IMR-90 (cell line): Measurements from ENCODE around the gene WASHC4. TPM values are rescaled to one million over a fixed set of nuclear protein-coding genes. Genes with fewer than 3 reads are reported as not detected.
A peak's percentile ranks its signal among the peaks of the same experiment; 100 is the strongest.

Source experiments
- ATAC-seq: fragments of 200-7000 bp; cut with Tn5 transposase; 2 replicates; pipeline ENCODE4 v1.9.1; 2020; ENCODE audit warnings: low read depth, mild to moderate bottlenecking, moderate library complexity
- BruUV-seq: library from RNA; stranded (reverse); fragments of 400-500 nt; replicated peaks from 2 replicates; lab custom pipeline; 2021; lab: Mats Ljungman, UMichigan
- CTCF ChIA-PET: fragments of 300-600 bp; formaldehyde crosslinking; extraction: SDS; loops from one replicate; lab custom pipeline; 2021; ENCODE audit warnings: antibody characterized with exemption; lab: Yijun Ruan, JAX
- POLR2A ChIA-PET: fragments of 300-600 bp; sonication (Branson Sonifier 250); formaldehyde crosslinking; loops from one replicate; lab custom pipeline; 2022; ENCODE audit warnings: antibody characterized with exemption; ENCODE audit not compliant: unreplicated experiment; lab: Charles Lee
- DNase-seq: peaks from one replicate; pipeline ENCODE4 v3.0.0; 2013
- H2AFZ ChIP-seq: replicated peaks from 2 replicates; pipeline ENCODE3; 2013; ENCODE audit warnings: low read length, mild to moderate bottlenecking; ENCODE audit not compliant: poor library complexity
- H2AK5ac ChIP-seq: 2 replicates; pipeline ENCODE4 v1.6.1; 2013; ENCODE audit warnings: low read depth, low read length, inconsistent platforms
- H2AK9ac ChIP-seq: replicated peaks from 2 replicates; pipeline ENCODE3; 2013; ENCODE audit warnings: mild to moderate bottlenecking, low read depth, low read length, moderate library complexity; ENCODE audit not compliant: poor library complexity
- H2BK120ac ChIP-seq: 2 replicates; pipeline ENCODE4 v1.6.1; 2013; ENCODE audit warnings: low read depth, low read length, inconsistent platforms
- H2BK15ac ChIP-seq: 3 replicates; pipeline ENCODE4 v1.6.1; 2013; ENCODE audit warnings: low read depth, low read length, inconsistent platforms
- H2BK20ac ChIP-seq: 2 replicates; pipeline ENCODE4 v1.6.1; 2013; ENCODE audit warnings: low read depth, mild to moderate bottlenecking, inconsistent platforms, low read length, moderate library complexity
- H2BK5ac ChIP-seq: 2 replicates; pipeline ENCODE4 v1.6.1; 2013; ENCODE audit warnings: mild to moderate bottlenecking, low read depth, low read length, inconsistent platforms; ENCODE audit not compliant: poor library complexity, severe bottlenecking
- H3K14ac ChIP-seq: replicated peaks from 2 replicates; pipeline ENCODE4 v1.6.1; 2013; ENCODE audit warnings: low read depth, low read length, inconsistent platforms
- H3K18ac ChIP-seq: 2 replicates; pipeline ENCODE4 v1.6.1; 2013; ENCODE audit warnings: low read depth, low read length, control low read depth
- H3K23ac ChIP-seq: 2 replicates; pipeline ENCODE4 v1.6.1; 2013; ENCODE audit warnings: low read depth, low read length, inconsistent platforms
- H3K27ac ChIP-seq: 2 replicates; pipeline ENCODE4 v1.5.1; 2013; ENCODE audit warnings: mild to moderate bottlenecking, control low read depth, low read length; ENCODE audit not compliant: insufficient read depth
- H3K27me3 ChIP-seq: 2 replicates; pipeline ENCODE4 v1.6.1; 2013; ENCODE audit warnings: low read length; ENCODE audit not compliant: control insufficient read depth, insufficient read depth
- H3K36me3 ChIP-seq: 2 replicates; pipeline ENCODE4 v1.6.1; 2013; ENCODE audit warnings: low read length, mixed read lengths; ENCODE audit not compliant: control insufficient read depth, insufficient read depth
- H3K4ac ChIP-seq: 2 replicates; pipeline ENCODE4 v1.6.1; 2013; ENCODE audit warnings: low read depth, low read length, inconsistent platforms
- H3K4me1 ChIP-seq: 2 replicates; pipeline ENCODE4 v1.6.1; 2013; ENCODE audit warnings: low read length, mixed read lengths; ENCODE audit not compliant: control insufficient read depth, insufficient read depth
- H3K4me2 ChIP-seq: 2 replicates; pipeline ENCODE4 v1.6.1; 2013; ENCODE audit warnings: low read depth, mild to moderate bottlenecking, control low read depth, low read length, moderate library complexity
- H3K4me3 ChIP-seq: 2 replicates; pipeline ENCODE4 v1.5.1; 2013; ENCODE audit warnings: low read depth, mild to moderate bottlenecking, control low read depth, low read length, moderate library complexity; ENCODE audit not compliant: insufficient read depth
- H3K56ac ChIP-seq: 2 replicates; pipeline ENCODE4 v1.6.1; 2013; ENCODE audit warnings: low read length, inconsistent platforms; ENCODE audit not compliant: insufficient read depth; ENCODE audit errors: extremely low read depth
- H3K79me1 ChIP-seq, 2 experiments: 2 replicates each; pipeline ENCODE4 v1.6.1; 2013; ENCODE audit warnings: low read length in 2 of 2, inconsistent platforms in 1 of 2, low read depth in 1 of 2
- H3K9ac ChIP-seq: 2 replicates; pipeline ENCODE4 v1.6.1; 2013; ENCODE audit warnings: low read depth, low read length, control low read depth
- H3K9me1 ChIP-seq: 2 replicates; pipeline ENCODE4 v1.6.1; 2013; ENCODE audit warnings: low read length, inconsistent platforms; ENCODE audit not compliant: insufficient read depth
- H3K9me3 ChIP-seq: 2 replicates; pipeline ENCODE4 v1.6.1; 2013; ENCODE audit warnings: low read length; ENCODE audit not compliant: control insufficient read depth, insufficient read depth
- H4K20me1 ChIP-seq: 2 replicates; pipeline ENCODE4 v1.6.1; 2013; ENCODE audit warnings: low read length, inconsistent platforms; ENCODE audit not compliant: insufficient read depth
- H4K5ac ChIP-seq: 2 replicates; pipeline ENCODE4 v1.6.1; 2013; ENCODE audit warnings: mild to moderate bottlenecking, low read depth, low read length, control low read depth
- H4K8ac ChIP-seq, 2 experiments: 2 replicates each; pipeline ENCODE4 v1.6.1; 2013; ENCODE audit warnings: low read depth in 2 of 2, low read length in 2 of 2, control low read depth in 1 of 2, inconsistent platforms in 1 of 2
- H4K91ac ChIP-seq: 2 replicates; pipeline ENCODE4 v1.6.1; 2013; ENCODE audit warnings: low read depth, low read length, inconsistent platforms; ENCODE audit not compliant: insufficient read depth
- BHLHE40 ChIP-seq: fragments of 150-350 bp; IDR thresholded peaks from 2 replicates; pipeline ENCODE4 v1.6.1; 2016; ENCODE audit warnings: mild to moderate bottlenecking, low read depth, low read length
- CEBPB ChIP-seq: IDR thresholded peaks from 2 replicates; pipeline ENCODE4 v1.6.1; 2012; ENCODE audit warnings: low read depth, low read length, improper control_type of control experiment
- CTCF ChIP-seq: conservative IDR thresholded peaks from 2 replicates; pipeline ENCODE4 v1.5.1; 2012; ENCODE audit warnings: mild to moderate bottlenecking, low read depth, low read length, improper control_type of control experiment
- ELK1 ChIP-seq: fragments of 150-350 bp; IDR thresholded peaks from 2 replicates; pipeline ENCODE4 v1.6.1; 2016; ENCODE audit warnings: low read depth, mild to moderate bottlenecking, low read length, moderate library complexity, borderline replicate concordance
- FOS ChIP-seq: fragments of 150-350 bp; IDR thresholded peaks from 2 replicates; pipeline ENCODE4 v1.6.1; 2016; ENCODE audit warnings: low read depth, low read length
- MAFK ChIP-seq: IDR thresholded peaks from 2 replicates; pipeline ENCODE4 v1.6.1; 2012; ENCODE audit warnings: low read depth, low read length, improper control_type of control experiment
- MAZ ChIP-seq: IDR thresholded peaks from 2 replicates; pipeline ENCODE4 v1.6.1; 2012; ENCODE audit warnings: low read depth, mild to moderate bottlenecking, low read length, improper control_type of control experiment, moderate library complexity, borderline replicate concordance
- MXI1 ChIP-seq: IDR thresholded peaks from 2 replicates; pipeline ENCODE4 v1.6.1; 2012; ENCODE audit warnings: low read depth, mild to moderate bottlenecking, low read length, moderate library complexity, borderline replicate concordance
- NFE2L2 ChIP-seq: fragments of 150-350 bp; IDR thresholded peaks from 2 replicates; pipeline ENCODE4 v1.6.1; 2016; ENCODE audit warnings: low read depth, mild to moderate bottlenecking, low read length
- POLR2A ChIP-seq: IDR thresholded peaks from 2 replicates; pipeline ENCODE4 v1.6.1; 2012; ENCODE audit warnings: mild to moderate bottlenecking, low read depth, low read length
- RCOR1 ChIP-seq: IDR thresholded peaks from 2 replicates; pipeline ENCODE4 v1.6.1; 2012; ENCODE audit warnings: mild to moderate bottlenecking, low read length, improper control_type of control experiment; ENCODE audit not compliant: insufficient replicate concordance
- RFX5 ChIP-seq: IDR thresholded peaks from 2 replicates; pipeline ENCODE4 v1.8.0; 2012; ENCODE audit warnings: low read depth, mild to moderate bottlenecking, low read length, moderate library complexity
- SMC3 ChIP-seq: fragments of 150-350 bp; IDR thresholded peaks from 2 replicates; pipeline ENCODE4 v1.6.1; 2016; ENCODE audit warnings: low read depth, mild to moderate bottlenecking, antibody characterized with exemption, low read length, moderate library complexity
- USF2 ChIP-seq: fragments of 150-350 bp; IDR thresholded peaks from 2 replicates; pipeline ENCODE4 v1.6.1; 2017; ENCODE audit warnings: mild to moderate bottlenecking, antibody characterized with exemption, low read length, low read depth
- WGBS, 2 experiments: methylation state at CpG; one replicate each; pipeline versions ENCODE4 v1.1.5 to v1.1.7; 2013; ENCODE audit warnings: missing lambda C conversion rate in 2 of 2; ENCODE audit not compliant: insufficient read length in 1 of 2; ENCODE audit errors: extremely low coverage in 2 of 2; 5-methylcytosine and 5-hydroxymethylcytosine counted together
- dilution Hi-C: fragments of 300-500 bp; cut with HindIII; formaldehyde crosslinking; loops from one replicate; pipeline ENCODE4 v1.14.3; 2018; ENCODE audit warnings: low sequenced_read_pairs; ENCODE audit not compliant: unreplicated experiment
- in situ Hi-C: fragments of 300-500 bp; cut with MboI; formaldehyde crosslinking; loops from 3 replicates; pipeline ENCODE4 v1.14.3; 2019; ENCODE audit warnings: low sequenced_read_pairs, inconsistent platforms, mixed read lengths
- intact Hi-C: fragments of 100-400 bp; cut with micrococcal nuclease; formaldehyde crosslinking; loops from 2 replicates; pipeline ENCODE4 v1.10.0; 2022
- polyA plus RNA-seq, 3 experiments: library from polyadenylated mRNA; depleted of rRNA; stranded (reverse); fragments of >200 nt; gene quantifications; 2 replicates each; pipeline ENCODE4 v1.2.3, GENCODE V29; 2012; ENCODE audit warnings: low replicate concordance in 1 of 3
- total RNA-seq: library from RNA; depleted of rRNA; stranded (reverse); fragments of >200 nt; gene quantifications from 2 replicates; pipeline ENCODE4 v1.2.3, GENCODE V29; 2012

The WASHC4 gene
- total and polyA plus RNA-seq, 2 of the 4 experiments (the other 2 are of a cell fraction) = 16.4 to 47.0 TPM

- Histone ChIP-seq H4K8ac (no peak overlapping the region; a peak in 1 of 4 replicates), H3K14ac (no peak overlapping the region), H3K9ac (no peak overlapping the region), H2BK5ac (no peak overlapping the region), H2AFZ (no peak overlapping the region), H3K18ac (no peak overlapping the region), H3K9me3 (no peaks in the 10 kb centered on the region), H2BK15ac (no peak overlapping the region), H3K56ac (no peak overlapping the region), H3K36me3 (peaks cover 51% of the 10 kb centered on the region), H3K79me1 (peaks cover 51 to 73% of the 10 kb centered on the region in 2 experiments), H3K4me3 (no peak overlapping the region), H2AK5ac (0 out of 2 replicates have a peak overlapping the region, but pooled peaks have one; percentile 38), H4K20me1 (peaks cover 29% of the 10 kb centered on the region; the same call in 1 of the 2 replicates), H4K5ac (no peak overlapping the region), H2BK20ac (no peak overlapping the region), H2BK120ac (no peak overlapping the region), H3K9me1 (peaks cover 45% of the 10 kb centered on the region), H4K91ac (no peak overlapping the region), H2AK9ac (no peak overlapping the region), H3K27ac (no peak overlapping the region), H3K27me3 (no peaks in the 10 kb centered on the region), H3K4me1 (peaks cover 10% of the 10 kb centered on the region; the same call in 1 of the 2 replicates), H3K4ac (no peak overlapping the region), H3K23ac (0 out of 2 replicates have a peak overlapping the region, but pooled peaks have one; percentile 46), H3K4me2 (no peak overlapping the region)
- ChIA-PET POLR2A (no interaction called here), CTCF (no interaction called here)
- intact Hi-C loops = no loop called here
- DNase-seq (no peak), ATAC-seq (no peak)
- dilution Hi-C loops = no loop called here
- no TSS peak for BruUV-seq
- TF ChIP-seq MXI1 (no peak), SMC3 (no peak), POLR2A (no peak), FOS (no peak), CEBPB (no peak), MAFK (no peak), ELK1 (no peak), RCOR1 (no peak), NFE2L2 (no peak), USF2 (no peak), BHLHE40 (no peak), CTCF (no peak), RFX5 (no peak), MAZ (no peak)
- in situ Hi-C loops = loop anchor here (25.0 kb wide), 1 partner anchor 169 kb away; no protein-coding TSS in a partner anchor
- WGBS, 2 experiments = 53% methylated on average over 4 of the region's 7 CpGs; no CpG with 5 or more reads in 1 of the 2 experiments
Measured at GRCh38 chr12:105218434-105218833, 110.9 kb downstream of the WASHC4 start.
